SW480 (cell line): Measurements from ENCODE around the gene MC3R.

ENCODE experiments used
- DNase-seq: peaks from one replicate; pipeline ENCODE4 v3.0.0-alpha.2; 2016; ENCODE audit warnings: low spot score

The MC3R gene

DNA sequence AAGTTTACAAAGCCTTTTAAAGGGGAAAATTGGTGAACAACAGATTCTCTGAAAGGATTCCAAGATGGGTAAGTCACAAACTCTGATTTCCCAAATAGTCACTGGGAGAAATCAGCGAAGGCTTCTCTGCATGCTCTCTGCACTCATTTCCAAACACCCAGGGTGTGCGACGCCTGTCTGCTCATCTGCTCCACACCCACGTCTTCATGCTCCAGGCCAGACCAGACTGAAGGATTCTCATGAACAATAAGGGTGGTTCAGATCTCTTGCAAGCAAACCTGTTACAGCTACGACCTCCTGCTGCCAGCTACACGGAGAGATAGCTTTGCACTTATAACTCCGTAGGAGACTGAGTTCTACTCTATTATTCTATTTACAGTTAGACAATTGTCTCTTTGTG, 1.4 kb downstream of the MC3R start:
- no peak for DNase-seq

DNA sequence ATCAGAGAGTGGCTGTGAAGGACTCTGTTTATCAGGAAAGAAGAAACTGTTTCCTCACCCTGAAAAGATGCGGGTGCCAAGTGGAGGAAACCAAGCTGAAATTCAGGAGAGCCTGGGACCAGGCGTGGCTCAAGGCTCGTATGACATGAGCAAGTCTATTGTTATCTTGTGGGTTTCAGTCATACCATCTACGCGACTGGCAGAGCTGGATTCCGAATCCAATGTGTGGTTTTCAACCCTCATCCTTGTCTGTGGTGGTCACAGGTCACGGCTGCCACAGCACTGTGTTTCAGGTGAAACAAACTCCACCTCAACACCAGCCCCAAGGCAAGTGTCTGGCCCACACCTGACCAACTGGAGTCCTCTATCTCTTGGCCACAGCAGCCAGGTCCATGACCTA, 9.1 kb downstream of the MC3R start:
- no peak for DNase-seq

DNA sequence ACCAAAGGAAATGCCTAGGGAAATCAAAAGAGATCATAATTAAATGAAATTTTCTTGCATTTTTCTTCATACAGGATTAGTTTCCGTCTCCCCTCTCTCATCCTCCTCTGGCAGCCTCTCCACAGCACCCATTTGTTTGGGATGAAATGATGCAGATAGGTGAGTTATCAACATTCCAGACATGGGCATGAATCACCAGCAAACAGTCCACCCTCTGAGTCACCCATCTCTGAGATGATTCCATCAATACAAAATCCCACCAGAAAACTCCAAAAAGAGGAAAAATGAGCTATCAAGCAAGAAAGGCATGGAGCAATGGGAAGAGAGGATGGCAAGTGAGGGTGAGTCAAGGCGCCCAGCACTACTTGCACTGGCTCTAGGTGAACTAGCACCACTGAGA, 11.4 kb downstream of the MC3R start:
- no peak for DNase-seq

DNA sequence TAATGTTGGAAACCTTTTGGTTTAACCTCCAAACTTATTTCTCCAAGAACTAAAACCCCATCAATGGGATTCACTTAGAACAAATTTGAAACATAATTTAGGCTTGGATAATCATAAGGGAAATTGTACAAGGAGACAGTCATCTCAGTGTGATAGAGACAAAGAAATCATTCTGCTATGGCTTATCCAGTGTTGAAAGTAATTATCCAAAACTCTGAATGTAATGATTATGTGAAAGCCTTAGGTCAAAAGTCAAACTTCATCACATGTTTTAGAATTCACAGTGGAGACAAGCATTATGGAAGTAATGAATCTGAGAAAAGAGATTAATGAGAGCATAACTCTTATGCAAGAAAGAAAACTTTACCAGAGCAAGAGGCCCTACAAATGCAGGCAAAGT, 20.0 kb downstream of the MC3R start:
- no peak for DNase-seq

DNA sequence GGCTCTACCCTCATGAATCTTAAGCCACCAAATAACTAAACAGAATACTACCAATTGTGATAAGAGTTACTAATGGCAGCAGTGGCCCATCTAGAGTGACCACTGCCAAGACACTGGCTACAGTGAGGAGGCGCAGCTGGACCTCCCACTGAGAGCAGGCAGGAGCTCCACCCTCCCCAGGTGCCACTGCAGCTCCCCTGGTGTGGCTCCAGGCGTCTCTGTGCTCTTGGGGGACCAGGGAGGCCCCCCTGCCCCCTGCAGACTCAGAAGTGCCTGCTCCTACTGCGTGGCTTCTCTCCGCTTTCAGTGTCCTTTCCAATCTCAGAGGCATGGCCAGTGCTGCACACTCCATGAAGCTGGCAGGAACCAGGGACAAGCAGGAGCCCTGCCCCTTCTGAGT, 23.4 kb downstream of the MC3R start:
- no peak for DNase-seq

DNA sequence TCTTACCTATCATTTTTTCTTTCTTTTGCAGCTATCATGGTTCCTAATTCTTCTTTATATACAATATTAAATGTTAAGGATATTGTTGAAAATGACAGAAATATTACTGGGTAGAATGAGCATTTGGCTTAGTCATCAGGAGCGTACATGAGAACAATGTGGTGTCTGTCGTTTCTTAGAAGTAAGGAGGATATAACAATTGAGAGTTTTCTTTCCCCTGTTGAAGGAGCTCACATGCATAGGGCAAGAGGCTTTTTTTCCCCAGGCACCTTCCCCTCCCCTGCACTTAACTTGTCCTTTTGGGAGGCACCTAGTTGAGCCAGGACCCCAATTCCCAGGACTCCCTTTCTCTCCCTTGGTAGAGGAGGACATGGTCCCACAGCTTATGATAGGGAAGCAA, 25.0 kb downstream of the MC3R start:
- DNase-seq = no peak

DNA sequence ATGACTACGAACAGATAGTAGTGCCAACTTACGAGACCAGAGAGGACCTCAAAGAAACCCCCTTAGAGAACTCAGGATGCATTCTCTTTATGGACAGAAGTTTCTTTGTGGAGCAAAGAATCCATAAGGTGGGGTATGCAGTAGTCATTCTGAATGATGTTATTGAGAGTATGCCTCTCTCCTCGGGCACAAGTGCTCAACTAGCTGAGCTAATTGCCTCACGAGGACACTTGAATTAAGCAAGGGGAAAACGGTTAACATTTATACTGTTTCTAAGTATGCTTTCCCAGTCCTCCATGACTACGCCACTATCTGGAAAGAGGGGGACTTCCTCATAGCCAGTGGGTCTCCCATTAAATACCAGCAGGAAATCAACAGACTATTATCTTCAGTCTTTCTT, 25.6 kb downstream of the MC3R start:
- DNase-seq = no peak

DNA sequence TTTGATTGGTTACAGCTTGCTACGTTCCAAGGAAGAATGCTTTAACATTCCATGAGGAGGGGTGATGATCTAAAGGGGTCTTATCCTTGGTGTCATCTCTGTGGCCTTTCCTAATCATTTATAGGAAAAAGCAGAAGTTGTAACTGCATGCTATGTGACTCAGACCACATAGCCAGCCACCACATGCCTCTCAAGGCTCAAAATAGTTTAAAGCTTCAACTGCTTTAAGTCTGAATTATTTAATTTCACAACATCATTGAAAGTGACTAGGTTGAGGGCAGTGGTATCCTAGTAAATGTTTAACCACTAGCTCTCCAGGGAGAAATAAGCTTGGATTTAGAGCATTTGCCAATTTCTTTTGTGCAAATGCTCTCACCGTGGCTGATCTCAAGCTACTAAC, 29.7 kb downstream of the MC3R start:
- no peak for DNase-seq

DNA sequence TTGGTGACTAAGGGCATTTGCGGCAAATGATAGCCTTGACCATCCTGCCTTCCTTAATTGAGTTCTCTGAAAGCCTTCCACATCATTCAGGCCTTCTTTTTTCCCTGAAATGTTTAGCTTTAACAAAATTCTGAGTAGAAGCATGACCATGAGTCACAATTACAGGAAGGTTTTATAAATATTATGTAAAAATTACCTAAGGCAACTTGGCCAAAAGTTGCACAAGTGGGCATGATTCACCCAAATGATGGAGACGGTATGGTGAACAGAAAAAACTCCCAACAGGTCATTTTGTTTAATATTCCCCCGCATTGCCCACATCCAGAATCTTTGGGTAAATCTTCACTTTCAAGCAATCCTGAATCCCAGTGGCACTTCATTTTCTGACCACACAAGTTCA, 37.0 kb downstream of the MC3R start:
- no peak for DNase-seq

DNA sequence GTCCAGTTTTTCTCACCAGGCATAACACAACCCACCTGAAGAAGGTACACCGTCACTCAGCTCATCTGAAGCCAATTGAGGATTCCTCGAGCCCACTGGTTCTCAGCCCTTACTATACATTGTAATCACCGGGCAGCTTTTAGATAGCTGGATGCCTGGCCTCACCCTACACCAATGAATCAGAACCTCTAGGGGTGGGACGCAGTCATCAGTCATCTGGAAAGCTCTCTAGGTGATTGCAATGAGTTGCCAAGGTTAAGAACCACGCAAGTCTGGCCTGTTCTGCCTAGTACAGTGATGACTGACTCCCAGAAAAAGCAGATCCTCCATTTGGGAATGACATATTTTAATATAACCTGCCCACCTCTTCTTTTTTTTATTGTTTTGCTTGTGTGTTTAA, 41.1 kb downstream of the MC3R start:
- DNase-seq = peak; percentile 20

DNA sequence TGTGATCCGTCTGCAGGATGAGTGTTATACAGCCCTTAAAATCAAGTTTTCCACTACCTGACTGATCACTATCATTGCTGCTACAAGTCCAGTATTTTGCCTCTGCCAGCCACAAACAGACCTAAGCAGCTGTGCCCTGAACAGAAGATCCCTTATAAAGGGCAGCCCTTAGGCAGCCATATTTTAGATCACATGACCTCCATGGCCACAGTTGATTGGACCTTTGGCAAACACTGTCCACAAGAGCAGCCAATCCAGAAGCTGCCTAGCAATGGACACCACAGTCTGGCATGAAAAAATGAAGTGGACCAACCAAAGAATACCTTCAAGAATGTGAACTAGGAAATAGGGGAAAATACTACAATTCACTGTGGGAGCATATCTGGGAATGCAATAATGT, 50.8 kb downstream of the MC3R start:
- peak; percentile 25 for DNase-seq
